EL (cell line): Measurements from ENCODE around the gene IL1RAP.

Experiments
- DNase-seq: peaks from one replicate; pipeline ENCODE4 v3.0.0-alpha.2; 2016

IL1RAP gene

GRCh38 chr3:190581041-190581541 is 67.2 kb downstream of the IL1RAP start:
- DNase-seq = peak; percentile 36

- DNase-seq = no peak
Measured at GRCh38 chr3:190582667-190583066, 68.8 kb downstream of the IL1RAP start.

- peak; percentile 98 for DNase-seq
Measured at GRCh38 chr3:190585805-190586630, 72.1 kb downstream of the IL1RAP start.

- peak; percentile 80 for DNase-seq
Measured at GRCh38 chr3:190586631-190587011, 72.7 kb downstream of the IL1RAP start.

GRCh38 chr3:190588570-190588969 is 74.7 kb downstream of the IL1RAP start:
- DNase-seq = no peak

- DNase-seq = no peak
Measured at GRCh38 chr3:190589326-190589725, 75.4 kb downstream of the IL1RAP start.

GRCh38 chr3:190591080-190591479 is 77.2 kb downstream of the IL1RAP start:
- no peak for DNase-seq

- DNase-seq = no peak
Measured at GRCh38 chr3:190593075-190593474, 79.2 kb downstream of the IL1RAP start.

- DNase-seq = no peak
Measured at GRCh38 chr3:190594171-190594570, 80.3 kb downstream of the IL1RAP start.

GRCh38 chr3:190595179-190595795 is 81.4 kb downstream of the IL1RAP start:
- DNase-seq = no peak

GRCh38 chr3:190595807-190596206 is 81.9 kb downstream of the IL1RAP start:
- DNase-seq = no peak

GRCh38 chr3:190596349-190597285 is 82.7 kb downstream of the IL1RAP start:
- no peak for DNase-seq

GRCh38 chr3:190597291-190597690 is 83.4 kb downstream of the IL1RAP start:
- no peak for DNase-seq

- no peak for DNase-seq
Measured at GRCh38 chr3:190601622-190602021, 87.7 kb downstream of the IL1RAP start.

- no peak for DNase-seq
Measured at GRCh38 chr3:190605385-190605784, 91.5 kb downstream of the IL1RAP start.

- no peak for DNase-seq
Measured at GRCh38 chr3:190606596-190606995, 92.7 kb downstream of the IL1RAP start.

GRCh38 chr3:190607021-190607420 is 93.1 kb downstream of the IL1RAP start:
- DNase-seq = no peak

GRCh38 chr3:190608850-190609589 is 95.1 kb downstream of the IL1RAP start:
- no peak for DNase-seq

GRCh38 chr3:190614226-190615059 is 100.6 kb downstream of the IL1RAP start:
- DNase-seq = no peak

- DNase-seq = no peak
Measured at GRCh38 chr3:190615060-190615384, 101.1 kb downstream of the IL1RAP start.

- DNase-seq = no peak
Measured at GRCh38 chr3:190615607-190616006, 101.7 kb downstream of the IL1RAP start.

GRCh38 chr3:190616637-190617036 is 102.8 kb downstream of the IL1RAP start:
- no peak for DNase-seq
